OCI-M2 (cell line): Measurements from ENCODE around the gene TLE2.
"Not testable (repeated sequence)": the region's sequence is repeated elsewhere in the genome, so short reads cannot be mapped to it uniquely, and the experiment has no call there.

Experiments used
- DNase-seq: peaks from one replicate; lab custom pipeline; 2025; ENCODE audit not compliant: unreplicated experiment; lab: John Stamatoyannopoulos, UW

Gene TLE2

DNA sequence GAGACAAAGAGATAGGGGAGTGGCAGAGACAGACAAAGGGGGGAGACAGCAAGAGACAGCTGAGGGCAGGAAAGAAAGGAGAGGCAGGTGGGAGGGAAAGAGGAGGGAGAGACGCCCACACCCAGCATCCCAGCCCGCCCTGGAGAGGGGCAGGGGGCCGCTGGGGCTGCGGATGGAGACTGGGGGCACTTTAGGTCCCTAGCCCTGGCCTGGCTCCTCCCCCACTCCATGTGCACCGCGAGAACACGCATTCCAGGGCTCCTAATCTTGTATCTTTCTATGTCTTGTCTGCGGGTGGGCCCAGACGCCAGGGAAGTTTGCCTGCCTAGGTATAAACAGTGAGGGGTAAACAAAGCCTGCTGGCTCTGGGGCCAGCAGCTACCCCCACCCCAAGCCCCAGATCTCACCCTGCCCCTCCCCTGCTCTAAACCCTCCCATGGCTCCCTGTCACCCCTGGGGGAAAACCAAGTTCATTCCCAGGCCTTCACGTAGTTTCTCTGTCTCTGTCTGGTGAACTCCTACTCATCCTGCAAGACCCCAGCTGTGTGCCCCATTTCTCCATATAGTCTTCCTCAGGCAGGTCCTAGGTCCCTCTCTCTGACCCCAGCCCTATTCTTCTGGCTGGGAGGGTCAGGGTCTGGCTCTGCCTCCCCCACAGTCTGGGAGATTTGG is 27.5 kb upstream of the TLE2 start:
- no peak for DNase-seq

DNA sequence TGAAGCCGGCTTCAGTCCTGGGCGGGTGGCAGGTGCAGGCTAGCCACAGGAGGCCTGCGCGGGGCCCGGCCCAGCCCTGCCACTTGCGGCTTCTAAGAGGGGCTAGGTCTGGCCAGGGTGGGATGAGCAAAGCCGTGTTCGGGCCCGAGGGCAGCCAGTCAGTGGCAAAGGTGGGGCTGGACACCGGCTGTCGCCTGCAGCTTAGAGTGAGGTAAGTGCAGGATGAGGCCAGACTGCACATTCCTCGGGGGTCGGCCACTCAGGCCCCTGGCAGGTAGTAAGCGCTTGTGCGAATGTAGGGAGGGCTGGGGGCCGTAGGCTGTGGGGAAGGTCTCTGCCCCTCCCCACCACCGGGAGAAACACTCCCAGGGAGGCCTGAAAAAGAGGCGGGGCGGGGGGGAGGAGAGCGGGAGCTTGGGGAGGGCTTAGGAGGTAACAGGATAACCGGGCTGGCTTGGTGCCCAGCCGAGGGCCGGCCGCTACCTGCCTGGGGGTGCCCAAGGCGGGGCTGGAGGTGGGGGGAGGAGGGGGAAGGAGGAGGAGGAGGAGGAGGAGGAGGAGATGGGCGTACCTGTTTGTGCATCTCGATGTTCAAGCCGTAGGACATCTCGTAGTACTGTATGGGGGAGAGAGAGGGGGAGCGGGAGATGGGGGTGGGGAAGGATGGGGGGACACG is 26.8 kb upstream of the TLE2 start:
- no peak for DNase-seq

DNA sequence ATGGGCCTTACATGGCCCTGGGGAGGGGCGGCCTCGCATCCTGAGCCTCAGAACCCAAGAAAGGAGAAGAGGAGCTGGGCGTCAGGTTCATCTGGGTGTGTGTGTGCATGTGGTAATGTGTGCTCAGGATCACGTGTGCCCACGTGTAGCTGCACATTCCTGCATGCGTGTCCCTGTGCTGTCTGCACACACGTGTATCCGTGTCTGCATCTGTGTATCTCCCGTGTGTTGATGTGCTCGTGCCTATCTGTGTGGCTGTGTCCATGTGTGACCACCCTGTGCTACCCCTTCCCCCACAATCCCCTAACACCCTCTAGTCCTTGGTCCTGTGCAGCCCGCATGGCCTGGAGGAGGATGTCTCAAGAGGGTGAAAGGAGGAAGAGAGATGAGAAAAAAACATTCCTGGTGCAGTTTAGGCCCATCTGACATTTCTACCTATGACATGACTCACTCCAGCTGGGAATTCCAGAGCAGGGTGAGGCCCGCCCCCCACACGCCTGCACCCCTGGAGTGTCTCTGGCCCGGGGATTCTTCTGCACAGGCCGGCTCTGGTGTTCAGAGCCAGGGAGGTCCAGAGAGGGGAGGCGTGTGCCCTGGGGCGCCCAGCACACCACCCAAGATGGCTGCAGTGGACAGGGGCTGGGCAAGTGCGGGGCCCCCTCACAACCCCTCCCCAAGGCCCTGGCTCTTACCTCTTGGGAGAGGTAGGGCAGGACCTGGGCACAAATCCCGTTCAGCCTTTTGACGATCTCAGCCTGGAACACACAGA is 26.1 kb upstream of the TLE2 start:
- no peak for DNase-seq

DNA sequence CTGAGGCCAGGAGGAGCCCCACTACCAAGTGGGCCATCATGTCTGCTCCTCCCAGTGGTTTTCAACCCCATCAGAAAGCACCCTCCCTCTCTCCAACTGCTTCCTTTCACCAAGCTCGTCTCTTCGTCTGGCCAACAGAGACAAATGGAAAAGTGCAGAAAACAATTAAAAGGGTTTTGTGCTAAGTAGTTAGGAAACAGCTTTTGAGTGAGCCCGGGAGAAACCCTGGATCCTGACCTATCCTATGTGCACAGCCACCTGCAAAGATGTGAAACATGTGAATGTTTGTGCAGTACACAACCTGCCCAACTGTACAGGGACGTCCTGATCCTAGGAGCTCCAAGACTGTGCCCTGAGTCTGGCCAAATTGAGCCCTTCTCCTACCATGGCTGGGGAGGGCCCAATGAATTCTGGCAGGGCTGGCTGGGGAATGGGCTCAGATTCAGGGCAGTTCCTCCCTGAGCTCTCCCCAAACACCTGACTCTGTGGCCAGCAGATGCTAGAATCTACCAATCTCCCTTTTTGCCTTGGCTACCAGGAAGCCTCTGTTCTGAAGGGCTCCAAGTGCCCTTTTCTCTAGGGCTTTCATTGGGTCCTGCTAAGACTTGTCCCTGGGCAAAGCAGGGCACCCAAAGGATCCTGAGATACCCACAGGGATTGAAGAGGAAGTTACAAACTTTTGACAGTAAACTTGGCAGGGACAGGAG is 25.3 kb upstream of the TLE2 start:
- DNase-seq, result no peak

DNA sequence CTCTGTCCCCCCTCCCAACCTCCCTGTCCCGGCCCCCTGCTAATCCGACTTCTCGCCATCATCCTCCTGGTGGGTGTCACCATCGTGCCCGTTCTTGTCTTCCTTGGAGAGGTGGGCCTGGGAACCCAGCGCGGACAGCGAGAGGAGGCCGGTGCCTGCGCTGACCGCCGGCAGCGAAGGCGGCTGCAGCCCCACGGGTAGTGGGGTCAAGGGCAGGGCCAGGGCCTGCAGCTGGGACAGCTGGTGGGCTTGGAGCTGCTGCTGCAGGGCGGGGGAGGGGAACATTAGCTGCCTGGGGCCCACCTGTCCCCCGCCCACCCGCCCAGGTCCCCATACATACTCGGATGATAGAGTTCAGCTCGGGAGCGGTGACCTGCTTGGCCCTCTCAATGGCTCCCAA is 24.7 kb upstream of the TLE2 start:
- DNase-seq, result no peak

DNA sequence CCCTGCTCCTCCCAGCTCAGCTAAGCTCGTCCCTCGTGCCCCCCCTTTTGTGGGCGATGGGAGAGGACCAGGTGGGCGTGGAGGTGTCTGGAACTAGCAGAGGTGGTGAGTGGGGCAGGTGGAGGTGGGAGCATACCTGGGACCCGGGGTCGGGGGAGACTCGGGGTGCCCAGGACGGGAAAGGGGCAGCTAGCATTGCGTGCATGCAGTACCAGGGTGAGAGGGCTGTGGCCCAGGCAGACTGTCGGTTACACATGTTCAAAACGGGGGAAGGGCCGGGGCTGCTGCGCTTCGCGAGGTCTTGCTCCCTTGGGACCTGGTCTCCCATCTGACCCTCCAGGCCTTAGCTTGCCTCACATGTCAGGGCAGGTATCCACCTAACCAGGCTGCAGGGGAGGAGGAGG is 24.1 kb upstream of the TLE2 start:
- no peak for DNase-seq

DNA sequence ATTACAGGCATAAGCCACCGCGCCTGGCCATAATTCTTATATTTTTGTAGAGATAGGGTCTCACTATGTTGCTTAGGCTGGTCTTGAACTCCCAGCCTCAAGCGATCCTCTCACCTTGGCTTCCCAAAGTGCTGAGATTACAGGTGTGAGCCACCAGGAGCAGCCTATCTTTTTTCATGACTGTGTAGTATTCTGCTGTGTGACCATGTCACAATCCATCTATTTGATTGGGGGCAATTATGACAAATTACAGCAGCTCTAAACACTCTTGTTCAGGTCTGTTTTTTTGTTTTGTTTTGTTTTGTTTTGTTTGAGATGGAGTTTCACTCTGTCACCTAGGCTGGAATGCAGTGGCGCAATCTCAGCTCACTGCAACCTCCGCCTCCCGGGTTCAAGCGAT is 20.9 kb upstream of the TLE2 start:
- DNase-seq, result not testable (repeated sequence)

DNA sequence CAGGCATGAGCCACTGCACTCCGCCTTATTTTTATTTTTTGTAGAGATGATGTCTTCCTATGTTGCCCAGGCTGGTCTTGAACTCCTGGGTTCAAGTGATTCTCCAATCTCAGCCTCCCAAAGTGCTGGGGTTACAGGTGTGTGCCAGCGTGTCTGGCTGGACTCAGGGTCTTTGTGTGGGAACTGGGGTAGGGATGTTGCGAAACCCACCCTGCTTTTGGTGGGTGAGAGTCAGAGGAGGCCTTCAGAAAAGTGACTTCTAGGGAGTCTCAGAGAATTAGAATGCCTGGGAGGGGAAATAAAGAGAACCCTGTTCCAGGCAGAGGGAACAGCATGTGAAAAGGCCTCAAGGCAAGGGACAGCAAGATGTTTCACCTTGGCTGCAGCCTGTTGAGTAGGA is 20.0 kb upstream of the TLE2 start:
- no peak for DNase-seq

DNA sequence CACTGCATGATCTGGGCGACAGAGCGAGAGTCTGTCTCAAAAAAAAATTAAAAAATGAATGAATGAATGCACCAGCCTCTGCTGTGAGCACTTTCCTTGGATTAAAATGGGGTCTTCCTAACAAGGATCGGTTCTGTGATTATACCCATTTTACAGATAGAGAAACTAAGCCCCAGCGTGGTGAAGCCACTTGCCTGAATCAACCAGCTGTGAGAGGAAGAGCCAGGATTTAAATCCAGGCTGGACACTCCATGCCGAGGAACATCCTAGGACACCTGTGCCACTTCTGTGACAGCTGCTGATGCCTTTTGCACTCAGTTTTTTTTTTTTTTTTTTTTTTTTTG is 19.1 kb upstream of the TLE2 start:
- DNase-seq, result no peak

DNA sequence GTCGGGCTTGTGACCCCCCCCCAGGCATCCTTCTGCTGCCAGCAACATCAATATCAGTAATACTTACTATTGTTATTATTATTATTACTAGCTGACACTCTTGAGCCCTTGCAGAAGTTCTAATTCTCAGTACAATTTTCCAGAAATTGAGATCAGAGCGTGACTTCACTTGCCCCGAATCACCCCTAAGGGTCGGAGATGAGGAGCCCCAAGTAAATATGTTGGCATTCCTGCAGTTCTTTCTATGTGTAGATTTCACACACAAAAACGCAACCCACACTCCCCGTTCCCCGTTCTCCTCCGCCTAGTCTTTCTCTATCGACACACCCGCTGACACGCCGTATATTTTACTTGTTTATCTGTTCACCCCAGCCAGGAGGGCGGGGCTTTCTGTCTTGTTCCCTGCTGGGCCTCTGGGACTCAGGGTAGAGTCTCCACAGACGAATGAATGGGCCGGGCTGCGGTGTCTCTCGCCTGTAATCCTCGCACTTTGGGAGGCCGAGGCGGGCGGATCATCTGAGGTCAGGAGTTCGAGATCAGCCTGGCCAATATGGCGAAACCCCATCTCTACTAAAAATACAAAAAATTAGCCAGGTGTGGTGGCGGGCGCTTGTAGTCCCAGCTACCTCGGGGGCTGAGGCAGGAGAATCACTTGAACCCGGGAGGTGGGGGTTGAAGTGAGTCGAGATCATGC is 18.6 kb upstream of the TLE2 start:
- peak; percentile 33 for DNase-seq

DNA sequence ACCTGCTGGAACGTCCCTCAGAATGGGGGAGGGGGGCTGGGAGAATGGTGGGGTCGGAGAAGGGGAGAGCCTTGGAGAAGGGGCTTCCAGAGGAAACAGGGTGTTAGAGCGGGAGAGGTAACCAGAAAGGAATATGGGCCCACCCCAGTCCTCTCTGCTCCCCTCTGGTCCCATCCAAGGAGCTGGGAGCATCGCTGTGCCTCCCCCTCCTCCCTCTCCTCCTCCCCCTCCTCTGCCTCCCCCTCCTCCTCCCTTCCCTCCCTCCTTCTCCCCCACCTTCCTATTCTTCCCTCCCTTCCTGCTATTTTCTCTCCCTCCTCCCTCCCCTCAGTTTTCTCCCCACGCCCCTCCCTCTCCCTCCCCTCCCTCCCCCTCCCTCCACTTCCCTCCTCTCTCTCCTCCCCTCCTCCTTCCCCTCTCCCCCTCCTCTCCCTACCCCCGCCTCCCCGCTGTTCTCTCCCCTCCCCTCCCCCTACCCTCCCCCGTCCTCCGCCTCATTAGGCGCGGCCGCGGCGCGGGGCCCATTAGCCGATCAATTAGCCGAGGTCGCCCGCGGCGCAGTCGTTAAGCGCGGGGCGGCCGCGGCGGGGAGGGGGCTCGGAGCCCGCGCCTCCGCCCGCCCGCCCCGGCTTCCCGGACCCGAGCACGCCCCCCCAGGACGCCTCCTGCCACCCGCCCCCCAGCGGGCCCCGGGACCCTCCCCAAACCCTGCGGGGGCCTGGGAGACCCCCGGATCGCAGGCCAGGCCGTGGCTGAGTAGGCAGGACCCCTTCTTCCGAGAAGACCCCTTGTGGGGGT is 17.8 kb upstream of the TLE2 start:
- no peak for DNase-seq

DNA sequence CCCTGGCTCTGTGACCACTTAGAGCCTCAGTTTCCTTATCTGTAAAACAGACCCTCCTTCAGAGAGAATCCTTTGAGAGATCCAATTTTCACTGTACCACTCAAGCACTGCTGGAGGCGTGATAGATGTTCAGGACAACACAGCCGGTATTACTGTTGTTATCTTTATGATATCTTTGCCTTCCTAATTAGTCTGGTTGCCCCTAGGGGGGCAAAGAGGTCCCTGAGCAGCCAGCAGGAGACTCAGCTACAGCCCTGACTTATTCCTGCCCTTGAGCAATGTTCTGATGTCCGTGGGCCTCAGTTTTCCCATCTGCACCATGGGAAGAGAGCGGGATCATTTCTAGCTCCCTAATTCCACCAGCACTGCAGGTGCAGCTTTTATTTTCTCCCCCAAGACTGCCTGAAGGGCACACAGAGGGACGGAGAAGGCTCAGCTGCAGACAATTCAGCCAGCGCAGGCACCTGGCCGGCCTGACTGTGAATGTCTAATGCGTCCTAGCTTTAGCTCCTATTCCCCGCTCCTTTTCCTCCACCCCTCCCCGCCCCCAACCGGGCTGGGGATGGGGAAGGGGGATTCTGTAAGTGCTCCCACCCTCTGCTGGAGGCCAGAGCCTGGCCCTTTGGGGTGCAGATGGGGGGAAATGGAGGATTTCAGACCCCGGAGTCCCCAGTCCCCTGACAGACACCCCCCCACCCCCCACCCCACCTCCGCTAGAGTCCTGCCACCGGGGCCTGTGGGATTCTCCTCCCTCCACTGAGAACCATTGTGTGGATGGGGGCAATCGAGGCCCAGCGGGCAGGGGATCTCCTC is 17.0 kb upstream of the TLE2 start:
- DNase-seq, result no peak

DNA sequence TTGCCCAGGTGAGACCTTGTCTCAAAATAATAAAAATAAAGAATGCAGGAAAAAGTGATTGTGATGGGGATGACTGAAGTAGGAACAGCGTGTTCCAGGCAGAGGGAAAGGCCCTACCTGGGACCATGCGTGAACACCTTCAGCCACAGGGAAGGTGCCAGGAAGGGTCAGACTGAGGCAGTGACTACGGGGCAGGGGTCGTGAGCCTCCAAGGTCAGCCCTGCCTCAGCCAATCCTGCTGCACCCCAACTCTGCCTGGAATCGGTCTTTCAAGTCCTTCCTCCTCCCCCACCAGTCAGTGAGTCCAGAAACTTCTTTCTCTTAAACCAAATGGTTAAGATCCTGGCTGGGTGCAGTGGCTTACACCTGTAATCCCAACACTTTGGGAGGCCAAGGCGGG is 16.1 kb upstream of the TLE2 start:
- no peak for DNase-seq

DNA sequence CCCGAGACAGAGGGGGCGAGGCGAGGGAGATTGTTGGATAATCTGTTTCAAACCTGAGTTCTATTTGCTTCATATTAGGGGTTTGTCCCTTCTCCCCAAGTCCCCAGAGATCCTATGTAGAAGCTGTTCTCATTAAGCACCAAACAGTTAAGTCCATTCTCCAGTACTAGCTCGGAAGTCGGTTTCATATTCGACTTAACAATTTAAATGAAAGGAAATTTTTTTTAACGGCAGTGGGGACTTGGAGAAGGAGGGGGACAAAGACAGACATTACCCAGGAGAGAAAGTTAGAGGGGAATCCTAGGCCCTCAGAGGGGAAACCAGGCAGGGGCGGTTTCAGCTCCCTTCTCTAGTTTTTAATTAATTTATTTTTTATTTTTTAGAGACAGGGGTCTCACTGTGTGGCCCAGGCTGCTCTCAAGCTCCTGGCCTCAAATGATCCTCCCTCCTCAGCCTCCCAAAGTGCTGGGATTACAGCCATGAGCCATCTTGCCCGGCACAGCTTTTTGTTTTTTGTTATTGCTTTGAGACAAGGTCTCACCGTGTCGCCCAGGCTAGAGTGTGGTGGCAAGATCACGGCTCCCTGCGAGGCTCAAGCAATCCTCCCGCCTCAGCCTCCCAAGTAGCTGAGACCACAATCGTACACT is 13.7 kb upstream of the TLE2 start:
- no peak for DNase-seq

DNA sequence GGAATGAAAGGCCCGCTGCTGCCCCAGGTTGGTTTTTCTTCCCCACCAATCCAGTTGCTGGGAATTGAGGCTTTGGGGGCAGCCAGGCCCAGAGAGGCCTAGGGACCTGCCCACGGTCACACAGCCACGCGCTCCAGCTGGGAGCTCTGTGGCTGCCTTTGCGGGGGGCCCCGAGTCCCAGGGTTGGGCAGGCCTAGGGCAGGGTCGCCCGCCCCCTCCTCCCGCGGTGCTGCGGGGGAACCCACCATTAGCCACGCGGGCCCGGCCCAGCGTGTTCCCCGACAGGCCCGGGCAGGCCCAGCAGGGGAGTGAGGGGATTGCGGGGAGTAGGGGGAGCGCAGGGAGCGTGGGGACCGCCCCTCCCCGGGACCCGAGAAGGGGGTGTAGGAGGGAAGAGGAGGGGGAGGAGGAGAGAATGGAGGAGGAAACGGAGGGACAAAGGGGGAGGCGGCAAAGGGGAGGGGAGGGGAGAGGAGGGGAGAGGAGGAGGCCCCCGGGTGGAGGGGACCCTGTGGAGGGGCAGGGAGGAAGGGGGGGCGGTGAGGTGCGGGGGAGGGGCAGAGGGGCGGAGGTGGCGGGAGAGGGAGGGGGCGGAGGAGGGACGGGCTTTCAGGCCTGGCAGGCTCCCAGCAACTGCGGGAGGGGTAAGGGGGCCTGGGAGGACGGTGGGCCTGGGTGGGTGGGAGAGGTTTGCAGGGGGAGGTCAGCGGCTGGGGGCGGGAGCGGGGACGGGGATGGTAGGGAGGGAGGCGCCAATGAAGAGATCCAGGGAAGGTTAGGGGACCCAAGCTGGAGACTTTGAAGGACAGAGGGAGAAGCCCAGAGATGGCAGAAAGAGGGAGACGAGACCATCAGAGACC is 12.9 kb upstream of the TLE2 start:
- no peak for DNase-seq

DNA sequence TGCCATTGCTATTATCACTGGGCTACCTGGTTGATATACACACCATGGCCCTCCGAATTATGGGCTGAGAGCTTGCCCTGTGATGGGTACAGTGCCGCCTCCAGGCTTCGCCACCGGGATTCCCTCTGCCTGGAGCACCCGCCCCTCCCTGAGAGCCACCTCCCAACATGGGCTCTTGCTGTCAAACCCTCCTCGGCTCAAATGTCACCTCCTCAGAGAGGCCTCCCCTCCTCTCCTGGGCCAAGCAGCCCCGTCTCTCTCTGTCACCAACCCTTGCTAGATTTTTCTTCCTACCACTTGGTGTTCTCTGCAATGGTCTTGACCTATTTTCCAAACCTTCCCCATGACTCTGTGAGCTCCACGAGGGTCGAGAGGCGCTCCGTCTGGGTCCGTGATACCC is 12.2 kb upstream of the TLE2 start:
- DNase-seq, result no peak

DNA sequence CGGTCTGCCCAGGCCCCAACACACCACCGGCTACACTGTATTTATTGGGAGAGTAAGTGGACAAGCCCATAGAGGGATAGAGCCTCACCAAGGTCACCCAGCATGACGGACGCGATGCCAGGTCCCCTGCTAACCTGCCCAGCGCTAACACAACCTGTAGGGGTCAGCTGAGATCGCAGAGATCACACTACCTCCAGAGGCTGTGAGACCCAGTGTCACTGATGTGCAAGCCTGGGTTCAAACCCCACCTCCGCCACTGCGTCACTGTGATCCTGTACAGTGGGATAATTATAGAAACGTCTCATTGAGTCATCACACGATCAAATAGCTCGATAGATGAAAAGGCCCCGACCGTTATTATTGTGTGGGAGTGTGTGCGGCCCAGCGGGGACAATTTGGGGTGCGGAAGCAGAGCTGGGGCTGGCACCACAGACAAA is 10.6 kb upstream of the TLE2 start:
- no peak for DNase-seq

DNA sequence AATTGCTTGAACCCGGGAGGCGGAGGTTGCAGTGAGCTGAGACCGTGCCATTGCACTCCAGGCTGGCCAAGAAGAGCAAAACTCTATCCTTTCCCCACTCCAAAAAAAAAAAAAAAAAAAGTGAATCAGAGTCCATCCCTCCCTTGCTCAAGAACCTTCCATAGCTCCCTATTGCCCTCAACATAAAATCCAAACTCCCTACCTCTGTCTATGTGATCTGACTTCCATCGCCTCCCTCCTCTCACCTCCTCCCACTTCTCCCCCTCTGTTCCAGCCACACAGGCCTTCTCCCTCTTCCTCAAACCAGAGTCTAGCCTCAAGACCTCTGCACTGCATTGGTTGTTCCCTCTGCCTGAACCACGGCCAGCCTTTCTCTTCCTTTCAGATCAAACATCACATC is 10.0 kb upstream of the TLE2 start:
- no peak for DNase-seq
